H1 (cell line): ENCODE results near the gene PLEKHN1. TPM values are rescaled to one million over a fixed set of nuclear protein-coding genes. Genes with fewer than 3 reads are reported as not detected.
A peak's percentile ranks its signal among the peaks of the same experiment; 100 is the strongest.

Experiments used
- CTCF ChIA-PET: fragments of 300-600 bp; sonication (Branson Sonifier 250); formaldehyde crosslinking; loops from one replicate; lab custom pipeline; 2021; ENCODE audit not compliant: partially characterized antibody; lab: Charles Lee
- POLR2A ChIA-PET: fragments of 300-600 bp; sonication (Branson Sonifier 250); formaldehyde crosslinking; loops from one replicate; lab custom pipeline; 2021; ENCODE audit warnings: inconsistent platforms; ENCODE audit not compliant: partially characterized antibody; lab: Charles Lee
- DNase-seq, 2 experiments: peaks; one replicate each; pipeline versions ENCODE4 v3.0.0 to v3.0.0-alpha.2; 2010 to 2022; ENCODE audit warnings: low spot score in 2 of 2, low read depth in 1 of 2, mixed read lengths in 1 of 2
- FAIRE-seq: peaks from 2 replicates; lab custom pipeline; 2011; peaks lifted over from hg19 to GRCh38; lab: Jason Lieb, UNC
- H2AFZ ChIP-seq: 2 replicates; pipeline ENCODE4 v1.8.1; 2012; ENCODE audit warnings: low read length, inconsistent platforms
- H2AK5ac ChIP-seq: 2 replicates; pipeline ENCODE4 v1.6.1; 2013; ENCODE audit warnings: low read depth, low read length
- H2BK120ac ChIP-seq: replicated peaks from 2 replicates; pipeline ENCODE3; 2013; ENCODE audit warnings: low read depth, low read length, inconsistent platforms
- H2BK12ac ChIP-seq: 2 replicates; pipeline ENCODE4 v1.6.1; 2013; ENCODE audit warnings: low read depth, low read length
- H2BK15ac ChIP-seq: 2 replicates; pipeline ENCODE4 v1.6.1; 2013; ENCODE audit warnings: low read length
- H2BK20ac ChIP-seq: 2 replicates; pipeline ENCODE4 v1.6.1; 2013; ENCODE audit warnings: low read length
- H2BK5ac ChIP-seq: 2 replicates; pipeline ENCODE4 v1.6.1; 2013; ENCODE audit warnings: low read depth, low read length
- H3K14ac ChIP-seq: 2 replicates; pipeline ENCODE4 v1.6.1; 2013; ENCODE audit warnings: inconsistent platforms; ENCODE audit not compliant: insufficient read length
- H3K18ac ChIP-seq: 2 replicates; pipeline ENCODE4 v1.6.1; 2013; ENCODE audit warnings: low read length; ENCODE audit errors: extremely low read depth
- H3K23ac ChIP-seq: 2 replicates; pipeline ENCODE4 v1.6.1; 2013; ENCODE audit warnings: inconsistent platforms; ENCODE audit not compliant: insufficient read length
- H3K23me2 ChIP-seq: 2 replicates; pipeline ENCODE4 v1.6.1; 2013; ENCODE audit warnings: low read depth, low read length
- H3K27ac ChIP-seq: 2 replicates; pipeline ENCODE4 v1.6.1; 2011; ENCODE audit warnings: low read depth, low read length, inconsistent platforms
- H3K27me3 ChIP-seq, 4 experiments: replicated peaks in 1 of 4; 1 replicate in 1 of 4; 2 replicates in 3 of 4; pipeline versions ENCODE4 v1.6.1 to v1.8.1; 2011 to 2013; ENCODE audit warnings: low read length in 3 of 4, mild to moderate bottlenecking in 3 of 4, inconsistent platforms in 2 of 4, mixed read lengths in 2 of 4, moderate library complexity in 1 of 4; ENCODE audit not compliant: control insufficient read depth in 3 of 4, insufficient read depth in 3 of 4; ENCODE audit errors: extremely low read depth in 1 of 4
- H3K36me3 ChIP-seq, 4 experiments: 2 replicates each; pipeline versions ENCODE4 v1.6.1 to v1.8.1; 2011 to 2013; ENCODE audit warnings: mild to moderate bottlenecking in 4 of 4, low read length in 3 of 4, moderate library complexity in 2 of 4, control low read depth in 1 of 4, inconsistent platforms in 1 of 4; ENCODE audit not compliant: insufficient read depth in 4 of 4, control insufficient read depth in 2 of 4
- H3K4ac ChIP-seq: replicated peaks from 2 replicates; pipeline ENCODE3; 2013; ENCODE audit warnings: low read length, low read depth, mixed read lengths, inconsistent platforms; ENCODE audit not compliant: insufficient read length
- H3K4me1 ChIP-seq, 4 experiments: replicated peaks in 1 of 4; 1 replicate in 1 of 4; 2 replicates in 3 of 4; pipeline versions ENCODE4 v1.6.1 to v1.8.1; 2011 to 2013; ENCODE audit warnings: low read length in 3 of 4, inconsistent platforms in 2 of 4, mixed read lengths in 1 of 4; ENCODE audit not compliant: insufficient read depth in 4 of 4, control insufficient read depth in 3 of 4
- H3K4me2 ChIP-seq, 2 experiments: 2 replicates each; pipeline versions ENCODE4 v1.6.1 to v1.8.1; 2011 to 2013; ENCODE audit warnings: low read depth in 2 of 2, low read length in 2 of 2, control low read depth in 1 of 2, inconsistent platforms in 1 of 2, mild to moderate bottlenecking in 1 of 2; ENCODE audit not compliant: insufficient read depth in 1 of 2
- H3K4me3 ChIP-seq, 4 experiments: fragments of 200-600, 300-600 bp in 1 of 4; sonication (generic), shearing (Covaris generic), sonication (Bioruptor Twin) in 1 of 4; 2 replicates each; pipeline versions ENCODE4 v1.5.1 to v1.8.1; 2011 to 2016; ENCODE audit warnings: low read length in 4 of 4, low read depth in 3 of 4, control low read depth in 2 of 4, inconsistent platforms in 2 of 4, mild to moderate bottlenecking in 2 of 4, mixed read lengths in 1 of 4, moderate library complexity in 1 of 4; ENCODE audit not compliant: insufficient read depth in 2 of 4; ENCODE audit errors: extremely low read depth in 1 of 4
- H3K56ac ChIP-seq: replicated peaks from 2 replicates; pipeline ENCODE3; 2013; ENCODE audit warnings: low read depth, mild to moderate bottlenecking, mixed read lengths, low read length, inconsistent platforms; ENCODE audit not compliant: insufficient read length
- H3K79me1 ChIP-seq: 2 replicates; pipeline ENCODE4 v1.6.1; 2013; ENCODE audit warnings: low read depth, low read length, control low read depth
- H3K79me2 ChIP-seq, 2 experiments: 2 replicates each; pipeline versions ENCODE4 v1.6.1 to v1.8.1; 2012 to 2013; ENCODE audit warnings: low read length in 2 of 2, mild to moderate bottlenecking in 2 of 2, inconsistent platforms in 1 of 2; ENCODE audit not compliant: insufficient read depth in 2 of 2, control insufficient read depth in 1 of 2
- H3K9ac ChIP-seq, 4 experiments: replicated peaks in 1 of 4; 1 replicate in 1 of 4; 2 replicates in 3 of 4; pipeline versions ENCODE4 v1.6.1 to v1.8.1; 2011 to 2013; ENCODE audit warnings: low read depth in 3 of 4, low read length in 3 of 4, control low read depth in 2 of 4, mild to moderate bottlenecking in 2 of 4, moderate library complexity in 2 of 4, inconsistent platforms in 1 of 4; ENCODE audit errors: extremely low read depth in 1 of 4
- H3K9me3 ChIP-seq, 2 experiments: 2 replicates each; pipeline versions ENCODE4 v1.6.1 to v1.8.1; 2012 to 2013; ENCODE audit warnings: mild to moderate bottlenecking in 2 of 2, moderate library complexity in 2 of 2, control low read depth in 1 of 2, inconsistent platforms in 1 of 2, low read depth in 1 of 2, low read length in 1 of 2, mixed read lengths in 1 of 2; ENCODE audit not compliant: insufficient read depth in 2 of 2
- H4K20me1 ChIP-seq, 2 experiments: replicated peaks in 1 of 2; 2 replicates each; pipeline versions ENCODE3 to v1.8.1; 2011 to 2013; ENCODE audit warnings: inconsistent platforms in 2 of 2, low read length in 2 of 2, mild to moderate bottlenecking in 1 of 2; ENCODE audit not compliant: insufficient read depth in 2 of 2, control insufficient read depth in 1 of 2
- H4K5ac ChIP-seq: 2 replicates; pipeline ENCODE4 v1.6.1; 2013; ENCODE audit warnings: low read length, low read depth, mixed read lengths, inconsistent platforms; ENCODE audit not compliant: insufficient read length
- H4K8ac ChIP-seq: 2 replicates; pipeline ENCODE4 v1.8.0; 2013; ENCODE audit warnings: mild to moderate bottlenecking, moderate library complexity, low read length, inconsistent platforms; ENCODE audit not compliant: insufficient read depth; ENCODE audit errors: extremely low read depth
- H4K91ac ChIP-seq: replicated peaks from 2 replicates; pipeline ENCODE3; 2013; ENCODE audit warnings: low read length, mixed read lengths, inconsistent platforms; ENCODE audit not compliant: insufficient read length
- CBX8 ChIP-seq: fragments of 300-800, 300-1000 bp; sonication (generic); IDR thresholded peaks from 2 replicates; pipeline ENCODE4 v1.7.1; 2016; ENCODE audit warnings: low read depth, low read length, borderline replicate concordance
- CTBP2 ChIP-seq: IDR thresholded peaks from 2 replicates; pipeline ENCODE4 v1.7.0; 2011; ENCODE audit warnings: borderline replicate concordance, mild to moderate bottlenecking, moderate library complexity, mixed read lengths, low read length; ENCODE audit not compliant: insufficient read depth, insufficient read length
- HDAC2 ChIP-seq, 2 experiments: fragments of 300-600 bp in 1 of 2; sonication (generic) in 1 of 2; IDR thresholded peaks; 2 replicates each; pipeline ENCODE4 v1.6.1; 2011 to 2012; ENCODE audit warnings: low read depth in 2 of 2, low read length in 2 of 2, mild to moderate bottlenecking in 2 of 2, moderate library complexity in 2 of 2, borderline replicate concordance in 1 of 2, inconsistent platforms in 1 of 2
- RAD21 ChIP-seq, 2 experiments: IDR thresholded peaks in 1 of 2; conservative IDR thresholded peaks in 1 of 2; 2 replicates each; pipeline ENCODE4 v1.6.1; 2011; ENCODE audit warnings: low read depth in 2 of 2, low read length in 2 of 2, improper control_type of control experiment in 1 of 2, inconsistent platforms in 1 of 2, mild to moderate bottlenecking in 1 of 2, moderate library complexity in 1 of 2
- RFX5 ChIP-seq: IDR thresholded peaks from 2 replicates; pipeline ENCODE4 v1.6.1; 2011; ENCODE audit warnings: low read depth, low read length, improper control_type of control experiment, borderline replicate concordance
- WGBS, 2 experiments: shearing (Covaris generic) in 1 of 2; methylation state at CpG; one replicate each; pipeline versions ENCODE4 v1.1.6 to v1.1.7; 2013 to 2015; ENCODE audit warnings: low lambda C conversion rate in 2 of 2, mixed read lengths in 2 of 2, inconsistent platforms in 1 of 2, low coverage in 1 of 2, missing lambda C conversion rate in 1 of 2; ENCODE audit not compliant: insufficient replicate concordance in 2 of 2, insufficient coverage in 1 of 2, insufficient read length in 1 of 2; ENCODE audit errors: extremely low coverage in 1 of 2, missing lambda C conversion rate in 1 of 2; 5-methylcytosine and 5-hydroxymethylcytosine counted together
- polyA plus RNA-seq, 7 experiments: library from polyadenylated mRNA; depleted of rRNA in 3 of 7; stranded (reverse) in 5 of 7; unstranded in 2 of 7; fragments of >200 nt in 5 of 7; fragments of 200-250 nt in 2 of 7; gene quantifications; 1 replicate in 5 of 7; 2 replicates in 1 of 7; 4 replicates in 1 of 7; pipeline versions ENCODE4 v1.2.1 to v1.2.3, GENCODE V29; 2011 to 2013; ENCODE audit warnings: missing spikeins in 2 of 7, mixed read lengths in 2 of 7
- total RNA-seq: library from RNA; stranded (reverse); fragmentation: NEBNext Ultra II Directional; extraction: Animal tissue kit (Norgen Biotek cat#: 25700); gene quantifications from 2 replicates; pipeline ENCODE4 v1.2.1, GENCODE V29; 2021

The PLEKHN1 gene
- total and polyA plus RNA-seq, 2 of the 8 experiments (the other 6 are each of a cell fraction or from before 2014, with no cell fraction given), result 0.39 to 1.5 TPM

GRCh38 chr1:997713-997992 lies 31.4 kb downstream of the PLEKHN1 start:
- Histone ChIP-seq H2AK5ac (no peak overlapping the region), H3K9me3 (no peaks in the 10 kb centered on the region; a peak in 1 of 4 replicates), H2BK20ac (no peak overlapping the region), H2AFZ (no peak overlapping the region), H3K14ac (no peak overlapping the region), H3K23ac (no peak overlapping the region), H2BK120ac (no peak overlapping the region), H2BK15ac (no peak overlapping the region), H3K79me2 (no peaks in the 10 kb centered on the region), H2BK12ac (no peak overlapping the region), H3K4me2 (peak overlapping the region; percentile 56 to 65), H3K27me3 (peaks cover 47 to 79% (median 68%) of the 10 kb centered on the region in 4 experiments), H3K18ac (peak overlapping the region; percentile 93), H3K79me1 (no peaks in the 10 kb centered on the region), H2BK5ac (no peak overlapping the region), H3K36me3 (peaks cover 0 to 18% (median 0%) of the 10 kb centered on the region in 4 experiments; a peak in 1 of 8 replicates), H4K20me1 (peaks cover 0 to 6% of the 10 kb centered on the region in 2 experiments), H4K91ac (peak overlapping the region; percentile 40), H3K4ac (no peak overlapping the region), H3K4me3 (peak overlapping the region in 1 of 4 experiments; percentile 77; a peak in 1 of 8 replicates), H3K9ac (no peak overlapping the region), H3K23me2 (peaks cover 13% of the 10 kb centered on the region; the same call in 1 of the 2 replicates), H4K8ac (no peak overlapping the region; the same call in 1 of the 2 replicates), H3K4me1 (peaks cover 0 to 22% (median 12%) of the 10 kb centered on the region in 4 experiments; a peak in 6 of 7 replicates), H3K27ac (no peak overlapping the region), H4K5ac (no peak overlapping the region), H3K56ac (no peak overlapping the region)
- DNase-seq (no peak), FAIRE-seq (no peak)
- CTCF ChIA-PET, result interaction anchor here (0.6 to 3.6 kb wide), 10 partner anchors 10 to 82 kb away, joined by 3 to 40 read pairs (median 4); partner anchors contain the start of genes AGRN and PERM1
- POLR2A ChIA-PET, result interaction anchor here (1.0 to 2.6 kb wide), 6 partner anchors 15 to 58 kb away, joined by 3 to 20 read pairs (median 4); partner anchors contain the start of gene PERM1
- WGBS, 2 experiments, result 74% methylated on average over 3 of the region's 3 CpGs; no CpG with 5 or more reads in 1 of the 2 experiments
- TF ChIP-seq HDAC2 (IDR thresholded peaks at IDR 0.05; ENCODE audit: borderline replicate concordance in 1 of 2, low read depth in 2 of 2, low read length in 2 of 2), result no peak
- TF ChIP-seq RFX5, result no peak
- TF ChIP-seq CTBP2, result no peak
- no peak for TF ChIP-seq RAD21 (IDR thresholded peaks at IDR 0.05 in 1 of 2, conservative IDR thresholded peaks at IDR 0.05 in 1 of 2; ENCODE audit: low read depth in 2 of 2, low read length in 2 of 2)
- no peak for TF ChIP-seq CBX8
